GM19023 (cell line): ENCODE data around the gene PC.

Experiments
- ATAC-seq: cut with Tn5 transposase; IDR thresholded peaks from one replicate; pipeline ENCODE4 v1.9.1; 2021; ENCODE audit warnings: mild to moderate bottlenecking, moderate library complexity; ENCODE audit not compliant: unreplicated experiment

PC gene

GRCh38 chr11:66886671-66887221 lies 71.4 kb downstream of the PC start:
- no peak for ATAC-seq

DNA sequence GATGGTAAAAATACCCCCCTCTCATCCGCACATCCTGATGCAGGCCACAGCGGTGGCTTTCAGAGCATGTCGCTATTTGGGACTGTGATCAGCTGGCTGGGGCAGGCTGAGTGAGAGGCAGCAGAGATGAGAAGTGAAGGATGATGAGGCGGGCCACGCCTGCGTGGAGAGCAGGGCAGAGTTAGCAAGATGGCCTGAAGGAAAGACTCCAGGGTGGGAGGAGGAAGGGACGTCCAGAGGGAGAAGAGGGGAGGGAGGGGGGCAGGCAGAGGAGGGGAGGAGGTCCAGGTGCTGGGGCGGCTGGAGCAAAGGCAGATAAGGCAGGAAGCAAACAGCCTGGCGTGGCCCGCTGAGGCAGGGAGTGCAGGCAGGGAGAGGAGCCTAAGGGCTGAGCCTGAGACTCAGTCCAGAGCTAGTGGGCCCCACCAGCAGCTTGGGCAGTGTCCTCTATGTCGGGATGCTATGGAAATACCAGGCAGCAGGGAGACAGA lies 72.2 kb downstream of the PC start:
- no peak for ATAC-seq

DNA sequence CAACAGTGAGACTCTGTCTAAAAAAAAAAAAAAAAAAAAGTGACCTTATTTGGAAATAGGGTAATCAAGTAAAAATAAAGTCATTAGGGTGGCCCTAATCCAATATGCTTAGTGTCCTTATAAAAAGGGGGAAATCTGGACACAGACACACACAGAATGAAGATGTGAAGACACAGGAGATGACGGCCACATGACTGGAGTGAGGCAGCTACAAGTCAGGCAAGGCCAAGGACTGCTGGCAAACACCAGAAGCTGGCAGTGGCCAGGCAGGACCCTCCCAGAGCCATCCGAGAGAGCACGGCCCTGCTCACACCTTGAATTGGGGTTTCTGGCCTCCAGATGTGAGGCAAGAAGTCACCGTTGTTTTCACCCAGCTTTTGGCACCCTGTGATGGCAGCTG lies 72.7 kb downstream of the PC start:
- no peak for ATAC-seq

DNA sequence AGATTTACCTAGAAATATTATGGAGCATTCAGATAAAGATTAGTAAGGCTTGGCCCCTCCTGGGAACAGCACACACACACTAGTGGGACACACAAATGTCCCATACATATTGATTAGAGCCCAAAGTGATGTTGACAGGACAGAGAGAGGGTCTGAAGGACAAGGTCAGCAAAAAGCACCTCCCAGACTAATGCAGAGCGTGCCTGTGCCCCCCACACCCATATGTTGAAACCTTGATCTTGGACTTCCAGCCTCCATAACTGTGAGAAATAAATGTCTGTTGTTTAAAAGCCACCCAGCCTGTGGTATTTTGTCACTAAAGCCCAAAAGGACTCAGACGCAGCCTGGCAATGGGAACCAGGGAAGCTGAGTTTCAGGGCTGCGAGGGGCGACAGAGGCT lies 73.7 kb downstream of the PC start:
- ATAC-seq = no peak

DNA sequence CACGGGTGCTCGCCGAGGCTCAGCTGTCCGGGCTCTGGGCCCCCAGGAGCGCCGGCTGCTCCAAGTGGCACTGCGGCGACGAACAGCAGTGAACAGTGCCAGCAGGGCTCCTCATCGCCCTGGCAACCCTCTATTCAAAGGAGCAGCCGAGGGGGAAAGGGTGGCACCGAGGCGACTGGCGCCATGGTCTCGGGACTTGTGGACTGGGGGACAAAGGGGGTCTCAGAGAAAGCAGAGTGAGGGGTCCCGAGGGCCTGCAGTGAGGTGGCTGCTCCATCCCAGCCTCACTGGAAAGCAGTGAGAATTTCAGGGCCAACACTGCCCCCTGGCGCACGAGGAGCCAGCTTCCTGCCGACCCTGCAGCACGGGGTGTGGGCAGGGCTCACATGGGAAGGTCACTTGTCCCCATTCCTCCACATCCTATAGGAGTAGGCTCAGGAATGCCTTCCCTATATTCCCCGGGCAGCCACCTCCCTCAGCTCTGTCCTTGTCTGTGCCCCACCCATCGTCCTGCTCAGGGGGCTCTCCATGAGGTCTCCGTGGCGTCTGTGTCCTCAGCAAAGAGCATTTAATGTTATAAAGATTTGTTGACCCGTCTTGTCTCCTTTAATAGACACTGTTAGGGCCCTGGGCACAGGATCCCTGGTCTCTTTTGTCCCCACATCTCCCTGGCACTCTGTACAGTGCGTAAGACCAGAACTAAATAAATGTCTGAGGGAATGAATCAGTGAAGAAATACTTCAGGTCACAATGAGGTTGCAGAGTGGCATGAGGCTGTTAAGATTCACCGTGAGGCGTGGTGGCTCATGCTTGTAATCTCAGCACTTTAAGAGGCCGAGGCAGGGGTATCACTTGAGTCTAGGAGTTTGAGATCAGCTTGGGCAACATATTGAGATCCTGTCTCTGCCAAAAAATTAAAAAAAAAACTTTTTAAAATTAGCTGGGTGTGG lies 74.9 kb downstream of the PC start:
- no peak for ATAC-seq

GRCh38 chr11:66882561-66883015 lies 75.6 kb downstream of the PC start:
- no peak for ATAC-seq

DNA sequence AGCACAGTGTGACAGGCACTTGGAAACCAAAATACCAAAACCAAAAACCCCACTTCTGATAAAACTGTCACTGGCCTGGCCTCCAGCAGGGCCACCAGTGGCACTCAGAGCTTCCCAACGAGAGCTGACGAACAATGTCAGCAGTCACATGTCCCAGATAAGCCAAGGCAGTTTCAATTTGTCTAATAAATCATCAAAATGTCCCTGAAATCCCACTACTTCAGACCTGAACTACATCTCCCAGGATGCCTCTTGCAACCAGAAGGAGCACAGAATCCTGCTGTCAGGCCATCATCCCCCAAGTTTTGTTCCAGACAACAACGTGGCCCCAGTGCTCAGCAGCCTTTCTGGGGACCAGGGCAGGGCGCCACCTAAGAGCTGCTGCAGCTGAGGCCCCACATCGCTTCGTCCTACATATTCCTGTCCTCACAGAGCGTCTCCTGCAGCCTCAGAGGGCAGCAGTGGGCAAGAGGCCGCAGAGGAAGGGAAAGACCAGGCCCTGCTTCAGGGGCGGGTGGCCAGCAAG lies 76.2 kb downstream of the PC start:
- no peak for ATAC-seq

DNA sequence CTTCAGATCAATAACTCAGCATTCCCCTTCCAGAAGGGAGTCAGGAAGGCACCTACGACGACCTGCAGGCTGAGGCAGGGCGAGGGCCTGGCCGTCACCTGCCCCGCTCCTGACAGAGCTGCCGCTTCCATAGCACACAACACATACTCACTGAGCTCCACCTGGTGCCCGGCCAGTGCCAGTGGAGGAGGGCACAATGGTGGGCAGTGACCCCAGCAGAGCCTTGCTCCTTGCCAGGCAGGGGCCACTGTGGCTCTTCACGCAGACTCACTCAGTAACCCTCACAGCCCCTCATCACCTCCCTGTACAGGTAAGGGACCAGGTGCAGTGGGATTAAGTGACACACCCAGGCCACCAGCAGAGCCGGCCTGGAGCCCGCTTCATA lies 76.7 kb downstream of the PC start:
- no peak for ATAC-seq

GRCh38 chr11:66880496-66881450 lies 77.4 kb downstream of the PC start:
- ATAC-seq = no peak

- ATAC-seq = no peak
Measured at GRCh38 chr11:66879999-66880398, 78.2 kb downstream of the PC start.

DNA sequence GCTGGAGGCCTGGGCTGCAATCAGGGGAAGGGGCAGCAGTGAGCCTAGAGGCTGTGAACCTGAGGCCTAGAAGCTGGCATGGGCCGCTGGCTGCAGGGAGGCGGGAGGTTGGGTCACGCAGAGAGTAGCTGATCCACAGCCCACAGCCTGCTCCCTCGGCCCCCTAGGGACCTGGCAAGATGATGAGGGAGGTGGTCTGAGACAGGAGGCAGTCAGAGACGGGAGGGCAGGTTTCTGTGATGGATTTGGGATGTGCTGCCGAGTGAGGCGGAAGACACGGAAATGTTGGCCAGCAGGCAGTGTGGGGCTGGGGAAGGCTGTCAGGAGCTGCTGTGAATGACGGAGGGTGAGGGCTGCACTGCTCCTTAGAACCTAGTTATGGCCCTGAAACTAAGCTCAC lies 78.6 kb downstream of the PC start:
- ATAC-seq = no peak

DNA sequence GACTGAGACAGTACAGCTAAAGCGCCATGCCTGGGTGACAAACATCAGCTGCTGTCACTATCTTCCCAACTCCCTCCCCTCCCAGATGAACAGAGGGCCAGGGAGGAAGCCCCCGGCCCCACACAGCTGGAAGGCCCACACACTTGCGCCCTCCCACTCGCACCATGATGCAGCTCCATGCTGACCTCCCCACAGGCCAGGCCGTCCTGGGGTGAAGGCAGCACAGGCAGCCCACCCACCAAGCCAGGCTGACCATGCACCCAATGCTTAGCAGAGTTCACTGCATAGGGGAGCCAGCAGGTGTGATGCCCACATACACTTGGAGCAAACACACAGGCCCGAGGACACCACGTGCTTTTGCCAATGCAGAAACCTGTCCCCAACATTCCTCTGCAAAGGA lies 79.2 kb downstream of the PC start:
- no peak for ATAC-seq

DNA sequence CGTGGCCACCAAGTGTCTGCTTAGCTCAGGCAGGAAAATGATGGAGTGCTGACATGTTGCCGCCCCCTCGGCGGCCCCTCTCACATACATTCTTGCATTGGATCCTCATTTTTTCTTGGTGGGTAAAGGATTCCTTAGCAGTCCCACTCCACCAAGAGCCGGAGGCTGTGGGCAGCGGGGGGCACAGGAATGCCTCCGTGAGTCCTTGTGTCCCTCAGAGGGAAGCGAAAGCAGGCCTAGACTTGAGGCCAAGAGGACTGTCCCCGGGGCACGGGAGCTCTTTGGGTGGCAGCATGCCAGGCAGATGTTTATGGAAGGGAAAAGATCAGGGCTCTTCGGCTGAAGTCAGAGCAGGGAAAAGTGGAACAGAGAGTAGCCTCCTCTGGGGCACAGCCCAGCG lies 79.7 kb downstream of the PC start:
- ATAC-seq = no peak

DNA sequence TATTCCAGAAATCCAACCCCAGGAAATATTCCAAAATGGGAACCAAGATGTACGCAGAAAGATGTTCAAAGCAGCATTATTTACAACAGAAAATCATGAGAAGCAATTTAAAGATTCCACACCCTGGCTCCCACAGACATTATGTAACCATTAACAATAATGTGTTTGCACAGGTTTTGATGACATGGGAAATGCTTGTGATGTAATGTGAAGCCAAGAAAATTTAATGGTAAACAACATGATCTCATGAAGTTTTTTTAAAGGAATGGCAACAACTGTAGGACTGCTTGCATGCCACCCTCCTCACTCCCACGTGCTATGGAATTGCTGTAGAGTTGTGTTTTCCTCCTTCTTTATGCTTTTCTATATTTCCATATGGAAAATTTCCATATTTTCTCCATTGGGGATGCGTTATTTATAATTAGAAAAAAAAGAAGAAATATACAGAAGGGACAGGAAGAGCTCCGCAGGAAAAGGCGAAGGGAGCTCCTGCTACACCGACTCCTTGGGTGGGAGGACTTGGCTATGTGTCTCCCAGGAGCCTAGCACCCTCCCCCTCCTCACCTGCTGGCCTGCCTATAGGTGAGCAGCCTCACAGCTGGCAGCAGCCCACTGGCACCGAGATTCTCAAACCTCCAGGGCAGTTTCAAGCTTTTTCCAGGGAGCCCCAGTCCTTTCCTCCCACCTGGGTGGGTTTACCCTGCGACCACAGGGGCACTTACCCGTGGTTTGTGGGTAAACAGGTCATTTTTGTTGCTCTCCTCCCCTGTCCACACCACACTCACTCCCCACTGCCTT lies 80.4 kb downstream of the PC start:
- ATAC-seq = no peak

GRCh38 chr11:66875378-66875777 lies 82.8 kb downstream of the PC start:
- ATAC-seq = no peak

DNA sequence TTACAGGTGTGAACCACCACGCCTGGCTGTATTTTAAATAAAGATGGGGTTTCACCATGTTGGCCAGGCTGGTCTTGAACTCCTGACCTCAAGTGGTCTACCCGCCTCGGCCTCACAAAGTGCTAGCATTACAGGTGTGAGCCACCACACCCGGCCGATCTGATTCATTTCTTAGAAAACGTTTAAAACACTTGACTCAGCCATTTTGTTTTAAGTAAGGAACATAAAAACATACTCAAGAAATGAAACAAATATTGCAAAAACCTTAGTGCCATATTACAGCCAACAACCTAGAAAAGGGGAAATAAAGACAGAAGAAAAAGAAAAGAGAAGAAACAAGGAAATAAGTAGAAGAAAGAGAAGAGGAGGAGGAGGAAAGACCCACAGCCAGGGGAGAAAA lies 84.0 kb downstream of the PC start:
- no peak for ATAC-seq

GRCh38 chr11:66871521-66871901 lies 86.7 kb downstream of the PC start:
- ATAC-seq = no peak

GRCh38 chr11:66870616-66871520 lies 87.3 kb downstream of the PC start:
- ATAC-seq = no peak

GRCh38 chr11:66870131-66870530 lies 88.1 kb downstream of the PC start:
- no peak for ATAC-seq
